Lower lobe of right lung (tissue), 2 donors: ENCODE measurements around the gene IRF1. TPM values are rescaled to one million over a fixed set of nuclear protein-coding genes. Genes with fewer than 3 reads are reported as not detected.

Experiments
- ATAC-seq, 2 donors: fragments of 200-7000 bp; cut with Tn5 transposase; one replicate each; pipeline ENCODE4 v1.9.1; 2020 to 2022; ENCODE audit warnings: mild to moderate bottlenecking in 2 of 2, moderate library complexity in 2 of 2
- DNase-seq: peaks from one replicate; pipeline ENCODE4 v3.0.0-alpha.2; 2020
- H3K27ac ChIP-seq: fragments of 200-600 bp; one replicate; pipeline ENCODE4 v1.8.0; 2022
- H3K27me3 ChIP-seq: fragments of 200-600 bp; one replicate; pipeline ENCODE4 v1.8.0; 2022; ENCODE audit warnings: low read depth
- H3K36me3 ChIP-seq: fragments of 200-600 bp; one replicate; pipeline ENCODE4 v1.8.0; 2022; ENCODE audit warnings: mild to moderate bottlenecking
- H3K4me1 ChIP-seq: fragments of 200-600 bp; one replicate; pipeline ENCODE4 v1.8.0; 2022
- H3K4me3 ChIP-seq: fragments of 200-600 bp; one replicate; pipeline ENCODE4 v1.8.0; 2022; ENCODE audit warnings: mild to moderate bottlenecking
- H3K9me3 ChIP-seq: fragments of 200-600 bp; one replicate; pipeline ENCODE4 v1.8.0; 2022
- CTCF ChIP-seq: fragments of 200-600 bp; IDR thresholded peaks from one replicate; pipeline ENCODE4 v1.8.0; 2022; ENCODE audit warnings: antibody characterized with exemption, mild to moderate bottlenecking
- intact Hi-C: fragments of 100-400 bp; cut with DNase I; formaldehyde crosslinking; loops from one replicate; pipeline ENCODE4 v1.11.0; 2022
- total RNA-seq: library from RNA; stranded (reverse); fragmentation: NEBNext Ultra II Directional; extraction: Animal tissue kit (Norgen Biotek cat#: 25700); gene quantifications from one replicate; pipeline ENCODE4 v1.2.1, GENCODE V29; 2021
- donor health status: DM: no; HTN: yes; CAD: no; lungs with severe emphysema.

Gene IRF1
- total RNA-seq, 1 donor from 2014 or later, result 81.2 TPM

GRCh38 chr5:132475987-132476875 is 14.3 kb downstream of the IRF1 start:
- peaks cover 8% of the 10 kb centered on the region for H3K36me3 ChIP-seq
- H3K27ac ChIP-seq, result peak overlapping the region; percentile 36
- DNase-seq (no peak), ATAC-seq (no peak)
- intact Hi-C loops, result no loop called here
- no peak for TF ChIP-seq CTCF
- H3K9me3 ChIP-seq, result no peaks in the 10 kb centered on the region
- H3K27me3 ChIP-seq, result no peaks in the 10 kb centered on the region
- H3K4me3 ChIP-seq, result no peak overlapping the region
- peaks cover 61% of the 10 kb centered on the region for H3K4me1 ChIP-seq

GRCh38 chr5:132475497-132475882 is 15.1 kb downstream of the IRF1 start:
- no peak overlapping the region for H3K4me3 ChIP-seq
- H3K36me3 ChIP-seq, result peaks cover 4% of the 10 kb centered on the region
- intact Hi-C loops, result no loop called here
- DNase-seq, result no peak
- no peak for ATAC-seq
- H3K27me3 ChIP-seq, result no peaks in the 10 kb centered on the region
- no peak for TF ChIP-seq CTCF
- H3K4me1 ChIP-seq, result peaks cover 64% of the 10 kb centered on the region
- peak overlapping the region; percentile 31 for H3K27ac ChIP-seq
- no peaks in the 10 kb centered on the region for H3K9me3 ChIP-seq

- no peaks in the 10 kb centered on the region for H3K9me3 ChIP-seq
- peaks cover 69% of the 10 kb centered on the region for H3K4me1 ChIP-seq
- peak overlapping the region; percentile 31 for H3K27ac ChIP-seq
- no peak overlapping the region for H3K4me3 ChIP-seq
- H3K27me3 ChIP-seq, result no peaks in the 10 kb centered on the region
- ATAC-seq (no peak), DNase-seq (no peak)
- intact Hi-C loops, result no loop called here
- no peak for TF ChIP-seq CTCF
- H3K36me3 ChIP-seq, result peaks cover 9% of the 10 kb centered on the region
Observed at GRCh38 chr5:132474881-132475496, 15.6 kb downstream of the IRF1 start.

GRCh38 chr5:132474131-132474723 is 16.3 kb downstream of the IRF1 start:
- peaks cover 72% of the 10 kb centered on the region for H3K4me1 ChIP-seq
- H3K36me3 ChIP-seq, result peaks cover 10% of the 10 kb centered on the region
- no peak for TF ChIP-seq CTCF
- no peak overlapping the region for H3K4me3 ChIP-seq
- no peaks in the 10 kb centered on the region for H3K27me3 ChIP-seq
- peak overlapping the region; percentile 61 for H3K27ac ChIP-seq
- no peak for ATAC-seq
- intact Hi-C loops, result no loop called here
- no peaks in the 10 kb centered on the region for H3K9me3 ChIP-seq
- no peak for DNase-seq

- DNase-seq (no peak), ATAC-seq (no peak)
- Histone ChIP-seq H3K9me3 (no peaks in the 10 kb centered on the region), H3K4me1 (peaks cover 72% of the 10 kb centered on the region), H3K27ac (peak overlapping the region; percentile 61), H3K4me3 (no peak overlapping the region), H3K36me3 (peaks cover 10% of the 10 kb centered on the region), H3K27me3 (no peaks in the 10 kb centered on the region)
- TF ChIP-seq CTCF, result no peak
- intact Hi-C loops, result no loop called here
Observed at GRCh38 chr5:132473668-132474067, 16.9 kb downstream of the IRF1 start.
